Activated naive CD4-positive, alpha-beta T cell (primary cell): ENCODE measurements around the gene TMEM130.

Experiments
- DNase-seq, 4 experiments: peaks; one replicate each; lab custom pipeline; 2025; lab: John Stamatoyannopoulos, UW

Gene TMEM130, protein sequence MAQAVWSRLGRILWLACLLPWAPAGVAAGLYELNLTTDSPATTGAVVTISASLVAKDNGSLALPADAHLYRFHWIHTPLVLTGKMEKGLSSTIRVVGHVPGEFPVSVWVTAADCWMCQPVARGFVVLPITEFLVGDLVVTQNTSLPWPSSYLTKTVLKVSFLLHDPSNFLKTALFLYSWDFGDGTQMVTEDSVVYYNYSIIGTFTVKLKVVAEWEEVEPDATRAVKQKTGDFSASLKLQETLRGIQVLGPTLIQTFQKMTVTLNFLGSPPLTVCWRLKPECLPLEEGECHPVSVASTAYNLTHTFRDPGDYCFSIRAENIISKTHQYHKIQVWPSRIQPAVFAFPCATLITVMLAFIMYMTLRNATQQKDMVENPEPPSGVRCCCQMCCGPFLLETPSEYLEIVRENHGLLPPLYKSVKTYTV

DNA sequence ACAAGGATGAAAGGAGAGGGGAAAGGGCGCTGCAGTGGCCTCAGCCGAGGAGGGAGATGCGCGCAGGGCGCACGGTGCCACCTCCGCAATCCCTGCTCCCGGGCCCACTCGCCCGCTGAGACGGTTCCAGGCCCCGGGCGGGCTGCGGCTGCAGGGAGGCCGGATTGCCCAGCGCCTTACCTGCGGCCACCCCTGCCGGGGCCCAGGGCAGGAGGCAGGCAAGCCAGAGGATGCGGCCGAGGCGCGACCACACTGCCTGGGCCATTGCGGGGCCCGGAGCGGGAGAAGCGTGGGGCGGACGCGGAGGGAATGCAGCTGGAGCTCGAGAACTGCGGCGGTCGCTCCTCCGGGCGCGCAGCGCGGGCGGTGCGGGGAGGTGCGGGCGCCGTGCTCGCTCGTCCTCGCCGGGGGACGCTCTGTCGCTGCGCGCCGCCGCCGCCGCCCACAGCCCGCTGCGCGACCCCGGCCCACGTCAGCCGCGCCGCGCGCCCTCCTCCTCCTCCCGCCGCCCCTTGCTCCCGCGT is at the start of gene TMEM130:
TMEM130 (minus strand) TSS at position 418 of the 524 bp plus-strand sequence; CDS start at position 265, 153 bp downstream.
- no peak for DNase-seq

DNA sequence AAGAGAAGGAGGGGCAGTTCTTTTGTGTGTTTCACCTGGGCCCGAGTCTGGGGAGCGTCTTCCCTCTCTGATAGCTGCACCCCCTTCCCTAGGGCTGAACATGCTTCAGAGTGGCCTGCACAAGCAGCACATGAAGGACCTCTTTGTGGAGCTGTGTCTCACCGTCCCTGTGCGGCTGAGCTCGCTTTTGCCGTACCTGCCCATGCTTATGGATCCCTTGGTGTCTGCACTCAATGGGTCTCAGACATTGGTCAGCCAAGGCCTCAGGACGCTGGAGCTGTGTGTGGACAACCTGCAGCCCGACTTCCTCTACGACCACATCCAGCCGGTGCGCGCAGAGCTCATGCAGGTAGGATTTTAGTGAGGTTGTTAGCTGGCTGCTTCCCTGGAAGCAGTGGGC is 47.5 kb upstream of the TMEM130 start:
- DNase-seq, result no peak

DNA sequence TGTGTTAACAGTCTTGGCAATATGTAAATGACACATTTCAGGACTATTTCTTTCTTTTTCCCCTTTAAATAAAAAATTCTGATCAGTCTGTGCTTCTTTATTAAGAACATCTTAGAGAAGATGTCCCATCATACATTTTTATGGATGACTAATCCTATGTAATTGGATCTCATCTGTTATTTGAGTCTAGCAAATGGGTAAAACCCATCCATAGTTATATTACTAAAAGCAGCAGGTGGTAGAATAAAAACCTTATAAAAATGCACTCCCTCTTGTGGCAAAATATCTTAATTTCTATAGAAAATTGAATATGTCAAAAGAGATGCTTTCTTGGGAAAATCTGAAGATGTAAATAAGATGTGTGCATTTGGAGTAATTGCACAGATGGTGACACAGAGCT is 43.8 kb upstream of the TMEM130 start:
- no peak for DNase-seq

DNA sequence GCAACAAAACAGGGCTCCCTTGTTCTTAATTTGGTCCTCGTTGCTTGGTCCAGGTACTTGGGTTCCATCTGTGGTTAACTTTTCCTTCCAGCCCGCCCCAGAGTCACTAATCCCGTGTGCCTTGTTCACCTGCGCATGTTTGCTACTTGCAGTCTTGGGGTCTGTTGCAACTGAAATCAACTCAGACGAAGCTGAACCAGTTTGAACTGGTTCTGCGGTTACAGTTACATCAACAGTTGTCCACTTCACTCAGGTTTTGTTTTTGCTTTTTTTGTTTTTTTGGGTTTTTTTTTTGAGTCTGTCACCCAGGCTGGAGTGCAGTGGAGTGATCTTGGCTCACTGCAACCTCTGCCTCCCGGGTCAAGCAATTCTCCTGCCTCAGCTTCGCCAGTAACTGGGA is 43.2 kb upstream of the TMEM130 start:
- no peak for DNase-seq

DNA sequence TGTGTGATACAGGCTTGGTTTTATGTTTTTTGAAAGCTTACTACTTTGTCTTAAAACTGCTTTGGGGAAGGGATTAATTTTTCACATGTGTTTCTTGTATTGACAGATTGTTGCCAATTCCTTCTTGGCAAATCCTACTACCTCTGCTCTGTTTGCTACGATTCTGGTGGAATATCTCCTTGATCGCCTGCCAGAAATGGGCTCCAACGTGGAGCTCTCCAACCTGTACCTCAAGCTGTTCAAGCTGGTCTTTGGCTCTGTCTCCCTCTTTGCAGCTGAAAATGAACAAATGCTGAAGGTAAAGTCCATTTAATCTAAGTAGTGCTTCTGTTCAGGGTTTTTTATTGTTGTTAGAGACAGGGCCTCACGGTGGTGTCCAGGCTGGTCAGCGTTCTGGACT is 42.1 kb upstream of the TMEM130 start:
- DNase-seq, result no peak

DNA sequence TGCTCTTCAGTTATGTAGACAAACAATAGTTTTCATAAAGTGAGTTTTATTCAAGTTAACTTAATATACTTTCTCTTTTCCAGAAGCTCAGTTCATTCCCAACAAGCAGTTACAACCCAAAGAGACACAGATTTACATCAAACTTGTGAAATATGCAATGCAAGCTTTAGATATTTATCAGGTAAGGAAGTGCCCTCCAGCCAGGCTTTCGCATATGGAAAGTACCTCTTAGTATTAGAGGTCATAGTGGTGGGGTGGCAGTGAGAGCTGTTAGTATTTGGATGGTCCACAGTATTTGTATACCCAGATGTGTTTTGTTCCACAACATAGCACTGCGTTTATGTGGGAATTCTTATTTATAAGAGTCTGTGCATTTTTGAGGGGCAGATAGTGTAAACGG is 40.6 kb upstream of the TMEM130 start:
- no peak for DNase-seq

DNA sequence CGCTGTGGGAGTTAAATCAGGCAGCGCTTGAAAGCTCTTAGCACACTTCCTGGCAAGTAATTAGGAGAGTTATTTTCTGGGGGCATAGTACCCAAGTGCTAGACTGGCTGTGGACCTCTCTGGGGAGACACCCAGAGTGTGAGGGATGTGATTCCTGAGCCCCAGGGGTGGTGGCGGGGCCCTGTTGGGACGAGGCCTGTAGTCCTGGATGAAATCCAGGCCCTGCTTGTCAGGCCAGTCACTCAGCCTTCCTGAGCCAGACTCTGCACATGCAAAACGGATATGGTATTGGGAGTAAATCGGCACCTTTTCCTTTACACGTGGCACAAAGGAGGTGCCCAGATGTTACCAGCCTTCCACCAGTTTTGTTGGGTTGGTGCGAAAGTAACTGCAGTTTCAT is 39.7 kb upstream of the TMEM130 start:
- no peak for DNase-seq

DNA sequence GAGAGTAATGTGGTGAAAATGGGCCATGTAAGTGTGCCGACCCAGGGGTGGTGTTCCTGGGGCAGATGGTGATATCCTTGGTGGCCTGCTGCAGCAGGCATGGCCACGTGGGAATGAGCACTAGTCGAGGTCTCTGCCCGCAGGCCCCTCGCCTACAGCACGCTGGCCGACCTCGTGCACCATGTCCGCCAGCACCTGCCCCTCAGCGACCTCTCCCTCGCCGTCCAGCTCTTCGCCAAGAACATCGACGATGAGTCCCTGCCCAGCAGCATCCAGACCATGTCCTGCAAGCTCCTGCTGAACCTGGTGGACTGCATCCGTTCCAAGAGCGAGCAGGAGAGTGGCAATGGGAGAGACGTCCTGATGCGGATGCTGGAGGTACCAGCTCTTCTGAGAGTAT is 38.8 kb upstream of the TMEM130 start:
- DNase-seq, result no peak

DNA sequence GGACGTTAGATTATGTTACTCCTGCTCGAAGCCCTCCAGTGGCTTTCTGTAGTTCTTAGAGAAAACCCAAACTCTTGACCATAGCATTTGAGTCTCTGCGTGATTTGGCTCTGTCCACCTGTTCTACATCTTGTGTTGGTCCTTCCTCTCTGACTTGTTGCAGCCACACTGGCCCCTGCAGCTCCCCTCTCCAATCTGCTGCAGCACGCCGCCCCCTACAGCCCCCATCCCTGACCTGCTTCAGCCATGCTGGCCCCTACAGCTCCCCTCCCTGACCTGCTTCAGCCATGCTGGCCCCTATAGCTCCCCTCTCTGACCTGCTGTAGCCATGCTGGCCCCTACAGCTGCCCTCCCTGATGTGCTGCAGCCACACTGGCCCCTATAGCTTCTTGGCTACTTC is 37.8 kb upstream of the TMEM130 start:
- DNase-seq, result no peak

DNA sequence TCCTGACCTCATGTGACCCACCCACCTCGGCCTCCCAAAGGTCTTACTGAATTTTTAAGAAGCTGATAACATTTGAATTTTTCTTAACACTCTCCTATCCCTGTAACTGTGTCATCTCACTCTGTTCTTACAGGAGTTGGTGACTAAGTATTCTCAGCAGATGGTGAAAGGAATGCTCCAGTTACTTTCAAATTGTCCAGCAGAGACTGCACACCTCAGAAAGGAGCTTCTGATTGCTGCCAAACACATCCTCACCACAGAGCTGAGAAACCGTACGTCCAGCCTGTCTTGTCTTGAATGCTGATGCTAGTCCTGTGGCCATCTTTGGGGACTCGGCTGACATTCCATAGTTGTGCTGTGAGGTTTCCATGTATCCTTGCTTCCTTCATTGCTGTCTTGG is 33.4 kb upstream of the TMEM130 start:
- no peak for DNase-seq

DNA sequence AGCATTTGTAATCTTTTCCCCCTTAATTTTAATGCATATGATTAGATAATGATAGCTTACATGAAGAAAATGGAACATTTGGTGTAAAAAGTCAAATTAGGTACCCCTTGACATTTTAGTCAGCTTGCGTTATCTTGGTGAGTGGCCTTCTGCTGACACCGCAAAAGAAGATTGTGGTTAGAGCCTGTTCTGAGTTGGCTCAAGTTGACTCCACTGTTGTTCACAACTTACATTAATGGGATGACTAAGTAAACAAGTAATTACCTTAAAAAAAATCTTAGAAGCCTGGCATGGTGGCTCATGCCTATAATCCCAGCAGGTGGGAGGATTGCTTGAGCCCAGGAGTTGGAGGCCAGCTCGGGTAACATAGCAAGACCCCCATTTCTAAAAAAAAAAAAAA is 32.7 kb upstream of the TMEM130 start:
- no peak for DNase-seq

DNA sequence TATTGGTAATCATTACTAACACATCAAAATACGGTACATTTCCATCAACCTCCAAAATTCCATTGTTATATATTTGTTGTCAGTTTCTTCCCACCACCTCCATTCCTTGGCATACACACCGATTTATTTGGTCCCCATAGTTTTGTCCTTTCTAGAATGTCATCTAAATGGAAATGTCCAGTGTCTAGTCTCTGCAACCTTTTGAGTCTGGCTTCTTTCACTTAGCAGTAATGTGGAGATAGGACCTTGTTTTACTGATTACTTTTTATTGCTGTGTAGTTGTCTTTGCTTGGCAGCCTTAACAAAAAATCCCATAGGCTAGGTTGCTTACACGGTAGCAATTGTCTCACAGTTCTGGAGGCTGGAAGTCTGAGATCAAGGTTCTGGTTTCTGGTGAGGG is 31.0 kb upstream of the TMEM130 start:
- DNase-seq, result no peak

DNA sequence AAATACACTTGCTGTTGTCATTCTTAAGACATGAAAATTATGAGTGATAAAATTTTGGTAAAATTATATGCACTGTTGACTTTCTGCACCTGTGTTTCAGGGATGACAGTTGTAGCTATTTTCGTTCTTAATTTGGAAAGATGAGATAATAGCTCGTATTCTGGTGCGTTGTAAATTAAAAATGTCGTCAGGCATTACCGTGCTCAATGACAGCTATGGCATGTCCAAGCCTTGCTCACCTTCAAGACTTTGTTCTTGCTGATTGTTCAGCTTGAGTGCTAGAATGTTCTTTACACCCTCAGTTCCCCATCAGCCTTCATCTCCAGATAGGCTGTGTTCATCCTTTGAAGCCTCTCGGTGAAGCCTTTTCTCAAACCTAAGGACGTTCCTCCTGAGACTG is 30.0 kb upstream of the TMEM130 start:
- no peak for DNase-seq

DNA sequence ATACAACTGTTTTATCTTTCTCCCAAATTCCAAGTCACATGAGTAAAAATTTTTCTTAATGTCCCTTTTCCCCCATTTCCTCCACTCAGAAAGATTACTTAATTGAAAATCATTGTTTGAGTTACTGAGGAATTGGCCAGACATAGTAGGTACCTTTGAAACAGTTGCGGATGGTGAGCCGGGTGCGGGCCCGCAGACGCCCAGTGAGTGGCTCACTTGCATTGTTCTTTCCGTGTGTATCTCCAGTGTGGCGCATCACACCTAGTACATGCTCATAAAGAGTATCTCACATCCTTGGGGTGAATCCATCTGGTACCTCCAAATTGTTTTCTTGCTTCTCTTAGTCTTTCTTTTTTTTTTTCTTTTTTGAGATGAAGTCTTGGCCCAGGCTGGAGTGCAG is 22.8 kb upstream of the TMEM130 start:
- no peak for DNase-seq

DNA sequence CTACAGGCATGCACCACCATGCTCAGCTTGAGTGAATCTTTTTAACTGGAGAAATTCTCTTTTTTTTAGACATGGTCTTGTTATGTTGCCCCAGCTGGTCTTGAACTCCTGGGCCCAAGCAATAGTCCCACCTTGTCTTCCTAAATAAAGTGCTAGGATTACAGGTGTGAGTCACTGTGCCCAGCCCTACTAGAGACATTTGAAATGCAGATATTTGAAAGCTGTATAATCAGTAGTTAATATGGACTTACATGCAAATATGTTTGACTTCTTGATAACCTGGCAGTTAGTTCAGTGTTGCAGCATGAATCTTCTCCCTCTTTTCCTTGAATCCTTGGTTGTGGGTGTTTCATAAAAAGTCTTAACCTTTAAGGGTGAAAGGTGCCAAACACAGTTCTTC is 17.2 kb upstream of the TMEM130 start:
- no peak for DNase-seq

DNA sequence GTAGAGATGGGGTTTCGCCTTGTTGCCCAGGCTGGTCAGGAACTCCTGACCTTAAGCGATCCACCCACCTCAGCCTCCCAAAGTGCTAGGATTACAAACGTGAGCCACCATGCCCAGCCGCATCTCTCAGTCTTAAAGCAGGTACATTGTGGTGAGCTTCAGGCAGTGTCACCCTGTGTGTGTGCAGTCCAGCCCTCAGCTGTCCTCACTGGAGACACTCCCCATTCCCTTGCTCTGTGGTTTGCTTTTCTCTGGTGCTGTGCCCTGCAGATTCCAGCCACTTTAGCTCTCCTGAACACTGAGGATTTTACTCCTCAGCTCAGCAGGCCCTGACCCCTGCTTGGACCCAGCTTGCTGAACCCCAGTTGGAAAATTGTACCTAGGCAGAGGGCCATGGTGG is 14.6 kb upstream of the TMEM130 start:
- DNase-seq, result no peak

DNA sequence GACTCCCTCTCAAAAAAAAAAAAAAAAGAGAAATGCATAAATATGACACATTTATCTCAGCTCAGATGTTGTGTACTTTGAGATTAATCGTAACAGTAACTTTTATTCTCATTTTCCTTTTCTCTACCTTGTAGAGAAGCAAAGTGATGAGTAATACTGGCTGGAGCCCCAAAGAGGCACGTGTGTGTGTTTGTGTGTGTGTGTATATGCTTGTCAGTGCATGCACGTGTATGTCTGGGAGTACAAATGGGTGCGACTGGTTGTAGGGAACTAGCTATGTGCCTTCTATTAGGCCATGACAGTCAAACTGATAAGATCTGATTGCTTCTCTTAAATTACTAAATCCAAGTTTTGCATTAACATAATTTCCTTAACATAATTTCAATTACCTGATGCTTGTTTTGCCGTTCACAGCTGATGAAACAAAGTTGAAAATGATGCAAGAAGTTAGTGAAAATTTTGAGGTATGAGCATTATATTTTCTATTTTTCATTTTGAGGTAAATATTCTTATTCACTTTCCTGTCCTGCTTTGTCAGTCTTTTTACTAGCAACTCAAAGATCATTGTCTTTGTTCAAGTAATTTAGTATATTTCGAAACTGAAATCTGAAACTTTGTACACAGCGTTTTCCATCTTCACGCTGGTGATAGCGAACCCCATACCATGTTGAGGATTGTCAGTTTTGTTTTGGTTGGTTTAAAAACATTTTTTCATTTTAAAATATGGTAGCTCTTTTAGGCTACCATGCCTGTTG is 11.9 kb upstream of the TMEM130 start:
- no peak for DNase-seq

DNA sequence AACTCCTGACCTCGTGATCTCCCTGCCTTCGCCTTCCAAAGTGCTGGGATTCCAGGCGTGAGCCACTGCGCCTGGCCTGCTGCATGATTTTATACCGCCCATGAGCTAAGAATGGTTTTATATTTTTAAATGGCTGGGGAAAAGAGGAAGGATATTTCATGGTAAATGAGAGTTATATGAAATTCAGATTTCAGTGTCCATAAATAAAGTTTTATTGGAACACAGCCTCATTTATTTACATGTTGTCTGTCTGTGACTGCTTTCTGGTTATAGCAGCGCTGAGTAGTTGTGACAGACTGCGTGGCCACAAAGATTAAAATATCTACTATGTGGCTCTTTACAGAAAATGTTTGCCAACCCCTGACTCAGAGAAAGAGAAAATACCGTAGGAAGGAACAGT is 10.7 kb upstream of the TMEM130 start:
- no peak for DNase-seq

DNA sequence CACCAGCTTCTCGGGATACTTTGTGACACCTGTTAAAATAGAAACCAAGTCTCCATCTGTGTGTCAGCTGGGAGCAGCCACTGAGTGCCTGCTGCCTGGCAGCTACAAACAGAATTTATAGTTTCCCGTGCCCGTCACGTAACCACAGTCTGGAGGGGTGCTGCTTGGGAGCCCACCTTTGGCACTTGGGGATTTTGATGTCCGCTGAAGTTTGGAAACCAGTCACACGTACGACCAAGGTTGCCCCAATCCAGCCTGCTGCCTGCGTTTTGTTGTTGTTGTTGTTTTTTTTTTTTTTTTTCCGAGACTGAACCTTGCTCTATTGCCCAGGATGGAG is 10.1 kb upstream of the TMEM130 start:
- DNase-seq, result no peak

DNA sequence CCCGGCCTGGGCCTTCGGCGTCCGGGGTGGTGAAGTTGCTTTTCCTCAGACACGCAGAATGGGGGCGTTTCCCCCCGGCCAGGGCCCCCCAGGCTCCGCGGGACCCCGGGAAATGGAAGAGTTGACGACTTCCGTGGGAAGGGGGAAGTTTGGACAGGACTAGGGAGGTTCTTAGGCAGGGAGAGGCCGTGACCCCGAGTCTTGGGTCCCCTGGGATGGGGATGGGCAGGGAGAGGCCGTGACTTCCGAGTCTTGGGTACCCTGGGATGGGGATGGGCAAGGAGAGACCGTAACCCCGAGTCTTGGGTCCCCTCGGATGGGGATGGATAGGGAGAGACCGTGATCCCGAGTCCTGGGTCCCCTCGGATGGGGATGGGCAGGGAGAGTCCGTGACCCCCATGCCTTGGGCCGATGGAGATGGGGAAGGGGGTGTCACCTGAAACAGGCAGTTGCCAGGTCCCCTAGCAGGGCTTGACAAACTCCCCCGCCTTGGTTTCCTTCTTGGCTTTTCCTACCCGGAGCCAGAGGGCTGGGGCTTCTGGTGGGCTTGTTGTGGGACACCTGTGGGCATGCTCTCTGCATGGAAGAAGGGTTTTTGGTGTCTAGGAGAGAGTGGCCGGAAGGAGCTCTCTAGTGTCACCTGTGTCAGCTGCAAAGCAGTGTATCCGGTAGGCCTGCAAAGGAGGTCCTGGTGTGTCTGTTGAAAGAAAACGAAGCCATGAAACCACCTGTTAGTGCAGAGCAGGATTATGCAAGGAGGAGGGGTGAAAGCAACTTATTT is 9.6 kb upstream of the TMEM130 start:
- DNase-seq, result peak in 3 of 4 experiments; percentile 6 to 33 (median 32)

DNA sequence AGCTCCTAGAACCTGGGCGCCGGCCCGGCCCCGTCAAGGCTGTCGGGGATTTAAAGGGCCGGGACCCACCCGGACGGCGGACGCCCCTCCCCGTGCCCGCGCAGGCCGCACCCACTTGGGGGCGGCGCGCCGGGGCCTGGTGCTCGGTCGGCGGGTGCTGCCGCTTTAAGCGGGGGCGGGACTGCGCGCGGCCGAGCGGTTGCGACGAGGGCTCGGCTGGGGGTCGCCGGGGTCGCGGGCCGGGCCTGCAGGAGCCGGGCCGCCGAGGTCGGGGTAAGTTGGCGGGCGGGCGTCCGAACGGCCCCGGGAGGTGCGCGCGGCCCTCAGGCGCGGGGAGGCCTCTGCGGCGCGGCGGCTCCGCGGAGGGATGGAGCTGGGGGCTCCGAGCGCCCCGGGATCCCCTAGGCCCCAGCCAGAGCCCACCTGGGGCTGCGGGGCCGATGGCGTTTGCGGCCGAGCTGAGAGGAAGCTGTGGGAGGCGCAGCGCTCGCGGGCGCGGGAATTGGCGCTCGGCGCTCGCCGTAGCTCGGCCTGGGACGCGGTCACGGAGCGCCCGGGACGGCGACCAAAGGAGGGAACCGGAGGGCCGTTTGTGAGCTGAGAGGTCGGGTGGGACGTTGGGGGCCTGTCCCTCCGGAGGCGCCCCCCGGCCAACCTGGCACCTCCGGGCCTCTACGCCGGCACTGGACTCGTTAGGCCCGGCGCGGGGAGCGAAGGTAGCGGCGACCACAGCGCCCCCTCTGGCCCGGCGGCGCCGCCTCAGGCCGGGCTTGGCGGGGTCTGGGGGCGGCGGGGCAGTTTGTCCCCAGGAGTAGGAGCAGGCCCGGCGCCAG is 8.8 kb upstream of the TMEM130 start, which contains the start of gene TRRAP:
TRRAP (plus strand) TSS at position 168 of the 833 bp plus-strand sequence. CDS start 2,619 bp downstream, outside the sequence.
- peak; percentile 55 to 80 (median 67) for DNase-seq
